RWPE2 (cell line): ENCODE results near the gene DLG2.

ENCODE experiments used
- ATAC-seq: fragments of 200-7000 bp; cut with Tn5 transposase; 3 replicates; pipeline ENCODE4 v1.9.1; 2021; ENCODE audit warnings: low read depth
- DNase-seq: peaks from one replicate; pipeline ENCODE4 v3.0.0-alpha.2; 2020; ENCODE audit warnings: low spot score
- H3K27ac ChIP-seq: fragments of 450-650 bp; 2 replicates; pipeline ENCODE4 v1.5.1; 2017; ENCODE audit warnings: mild to moderate bottlenecking; ENCODE audit not compliant: poor library complexity, severe bottlenecking
- H3K27me3 ChIP-seq: fragments of 250-450 bp; sonication (Bioruptor Pico); 2 replicates; pipeline ENCODE4 v1.5.1; 2021; ENCODE audit warnings: mild to moderate bottlenecking, moderate library complexity; ENCODE audit not compliant: insufficient read depth, poor library complexity, severe bottlenecking
- H3K36me3 ChIP-seq: fragments of 250-450 bp; sonication (Bioruptor Pico); 2 replicates; pipeline ENCODE4 v1.5.1; 2020; ENCODE audit warnings: low read depth, mild to moderate bottlenecking, moderate library complexity
- H3K4me1 ChIP-seq: fragments of 250-450 bp; sonication (Bioruptor Pico); 2 replicates; pipeline ENCODE4 v1.5.1; 2021; ENCODE audit warnings: mild to moderate bottlenecking, moderate library complexity; ENCODE audit not compliant: insufficient read depth, poor library complexity, severe bottlenecking
- H3K4me3 ChIP-seq: fragments of 250-450 bp; sonication (Bioruptor Pico); 2 replicates; pipeline ENCODE4 v1.5.1; 2021; ENCODE audit warnings: mild to moderate bottlenecking, moderate library complexity; ENCODE audit not compliant: severe bottlenecking
- H3K9me3 ChIP-seq: fragments of 250-450 bp; sonication (Bioruptor Pico); 2 replicates; pipeline ENCODE4 v1.5.1; 2021; ENCODE audit warnings: mild to moderate bottlenecking, moderate library complexity; ENCODE audit not compliant: severe bottlenecking
- TF ChIP-seq, protein P1 (sequence below): fragments of 450-650 bp; IDR thresholded peaks from one replicate; pipeline ENCODE4 v1.5.1; 2017; ENCODE audit warnings: mild to moderate bottlenecking, moderate library complexity; ENCODE audit not compliant: poor library complexity, severe bottlenecking

DLG2 gene

DNA sequence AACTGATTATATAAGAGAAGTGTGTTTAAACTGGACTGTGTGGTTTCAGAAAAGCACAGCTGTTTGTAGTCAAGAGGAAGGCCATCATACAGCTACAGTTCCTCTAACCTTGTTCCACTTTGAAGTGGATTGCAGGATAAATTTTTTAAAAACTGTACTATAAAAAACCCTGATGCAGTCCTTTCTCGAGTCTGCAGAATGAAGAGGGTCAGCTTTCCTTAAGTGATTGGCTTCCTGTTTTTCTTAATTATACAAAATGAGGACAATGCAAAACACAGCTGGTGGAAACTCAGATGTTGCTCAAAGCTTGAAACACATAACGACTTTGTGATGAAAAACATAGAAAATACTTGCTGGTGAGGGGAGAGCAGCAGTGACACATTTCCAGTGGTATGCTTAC is 1060.5 kb downstream of the DLG2 start:
- no peaks in the 10 kb centered on the region for H3K27me3 ChIP-seq
- H3K4me3 ChIP-seq: no peak overlapping the region
- H3K27ac ChIP-seq: no peak overlapping the region
- H3K4me1 ChIP-seq: no peaks in the 10 kb centered on the region
- TF ChIP-seq, protein P1, sequence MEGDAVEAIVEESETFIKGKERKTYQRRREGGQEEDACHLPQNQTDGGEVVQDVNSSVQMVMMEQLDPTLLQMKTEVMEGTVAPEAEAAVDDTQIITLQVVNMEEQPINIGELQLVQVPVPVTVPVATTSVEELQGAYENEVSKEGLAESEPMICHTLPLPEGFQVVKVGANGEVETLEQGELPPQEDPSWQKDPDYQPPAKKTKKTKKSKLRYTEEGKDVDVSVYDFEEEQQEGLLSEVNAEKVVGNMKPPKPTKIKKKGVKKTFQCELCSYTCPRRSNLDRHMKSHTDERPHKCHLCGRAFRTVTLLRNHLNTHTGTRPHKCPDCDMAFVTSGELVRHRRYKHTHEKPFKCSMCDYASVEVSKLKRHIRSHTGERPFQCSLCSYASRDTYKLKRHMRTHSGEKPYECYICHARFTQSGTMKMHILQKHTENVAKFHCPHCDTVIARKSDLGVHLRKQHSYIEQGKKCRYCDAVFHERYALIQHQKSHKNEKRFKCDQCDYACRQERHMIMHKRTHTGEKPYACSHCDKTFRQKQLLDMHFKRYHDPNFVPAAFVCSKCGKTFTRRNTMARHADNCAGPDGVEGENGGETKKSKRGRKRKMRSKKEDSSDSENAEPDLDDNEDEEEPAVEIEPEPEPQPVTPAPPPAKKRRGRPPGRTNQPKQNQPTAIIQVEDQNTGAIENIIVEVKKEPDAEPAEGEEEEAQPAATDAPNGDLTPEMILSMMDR: no peak
- no peaks in the 10 kb centered on the region for H3K9me3 ChIP-seq
- DNase-seq (no peak), ATAC-seq (no peak)
- no peaks in the 10 kb centered on the region for H3K36me3 ChIP-seq

- no peak overlapping the region for H3K27ac ChIP-seq
- no peak overlapping the region for H3K4me3 ChIP-seq
- H3K36me3 ChIP-seq: no peaks in the 10 kb centered on the region
- no peak for DNase-seq
- no peaks in the 10 kb centered on the region for H3K27me3 ChIP-seq
- no peak for ATAC-seq
- H3K4me1 ChIP-seq: no peaks in the 10 kb centered on the region
- H3K9me3 ChIP-seq: no peaks in the 10 kb centered on the region
- TF ChIP-seq, protein P1: peak; percentile 62
Observed at GRCh38 chr11:84564867-84565184, 1062.3 kb downstream of the DLG2 start.

- ATAC-seq (peak; percentile 48; the same call in 1 of the 3 replicates), DNase-seq (no peak)
- no peaks in the 10 kb centered on the region for H3K36me3 ChIP-seq
- H3K27ac ChIP-seq: no peak overlapping the region
- no peaks in the 10 kb centered on the region for H3K9me3 ChIP-seq
- TF ChIP-seq, protein P1: peak; percentile 91
- H3K4me1 ChIP-seq: no peaks in the 10 kb centered on the region
- no peaks in the 10 kb centered on the region for H3K27me3 ChIP-seq
- no peak overlapping the region for H3K4me3 ChIP-seq
Observed at GRCh38 chr11:84564180-84564866, 1062.8 kb downstream of the DLG2 start.

DNA sequence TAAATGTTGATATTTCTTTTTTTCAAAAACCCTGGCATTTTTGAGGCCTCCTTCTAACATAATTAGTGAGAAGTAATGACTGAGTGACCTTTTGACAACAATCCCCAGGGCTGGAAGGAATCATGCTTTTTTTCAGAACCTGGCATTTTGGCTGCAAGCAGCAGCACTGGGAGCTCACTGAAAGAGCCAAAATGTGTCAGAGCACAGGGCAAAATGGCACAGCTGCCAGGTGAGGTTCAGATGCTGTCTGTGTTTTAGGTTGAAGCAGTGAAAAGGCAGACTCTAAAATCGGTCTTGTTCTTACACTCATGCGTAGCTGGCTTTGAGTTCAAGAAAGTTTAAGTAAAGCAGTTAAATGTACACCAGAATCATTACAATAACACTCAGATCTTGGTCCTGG is 1063.8 kb downstream of the DLG2 start:
- TF ChIP-seq, protein P1: no peak
- Histone ChIP-seq H3K27me3 (no peaks in the 10 kb centered on the region), H3K4me1 (no peaks in the 10 kb centered on the region), H3K27ac (no peak overlapping the region), H3K4me3 (no peak overlapping the region), H3K36me3 (no peaks in the 10 kb centered on the region), H3K9me3 (no peaks in the 10 kb centered on the region)
- DNase-seq (no peak), ATAC-seq (no peak)

DNA sequence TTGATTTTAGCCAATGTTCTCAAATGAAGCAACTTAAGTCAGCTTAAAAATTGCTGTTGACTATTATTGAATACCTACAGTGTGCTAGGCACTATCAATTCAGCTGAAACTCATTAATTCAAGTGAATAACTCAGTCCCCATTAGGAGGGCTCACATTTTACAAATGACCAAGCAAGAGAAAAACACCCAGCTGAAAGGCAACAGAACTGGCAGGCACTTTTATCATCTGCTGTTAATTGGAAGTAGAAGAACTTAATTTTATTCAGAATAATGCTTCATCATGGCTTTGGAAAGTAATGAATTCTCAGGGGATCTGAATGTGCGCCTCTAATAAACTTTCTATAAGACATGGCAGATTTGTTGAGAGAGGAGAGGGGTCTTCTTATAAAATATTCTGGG is 1066.9 kb downstream of the DLG2 start:
- no peak overlapping the region for H3K27ac ChIP-seq
- no peaks in the 10 kb centered on the region for H3K27me3 ChIP-seq
- H3K9me3 ChIP-seq: no peaks in the 10 kb centered on the region
- TF ChIP-seq, protein P1: no peak
- H3K36me3 ChIP-seq: no peaks in the 10 kb centered on the region
- no peak overlapping the region for H3K4me3 ChIP-seq
- DNase-seq (no peak), ATAC-seq (no peak)
- H3K4me1 ChIP-seq: no peaks in the 10 kb centered on the region
